ENCODE measurements around the gene FGF23.

DNA sequence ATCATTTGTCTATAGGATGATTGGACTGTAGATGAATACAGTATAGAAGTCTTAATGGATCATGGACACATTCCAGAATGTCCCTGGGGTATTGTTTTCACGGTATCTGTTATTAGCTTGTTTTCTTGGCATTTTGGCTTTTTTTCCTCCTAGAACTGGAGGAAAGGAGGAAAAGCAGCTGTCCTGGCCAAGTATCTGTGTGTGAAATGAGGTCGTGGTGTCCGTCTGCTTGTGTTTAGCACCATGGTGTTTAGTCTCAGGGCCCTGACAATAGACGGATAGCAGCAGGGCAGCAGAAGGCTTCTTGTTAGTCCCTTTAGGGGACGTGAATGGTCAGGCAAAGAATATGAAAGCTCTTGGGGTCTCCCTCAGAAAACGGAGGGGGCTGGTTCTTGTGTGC, 44.9 kb upstream of the FGF23 start:
- TF ChIP-seq, protein P1, sequence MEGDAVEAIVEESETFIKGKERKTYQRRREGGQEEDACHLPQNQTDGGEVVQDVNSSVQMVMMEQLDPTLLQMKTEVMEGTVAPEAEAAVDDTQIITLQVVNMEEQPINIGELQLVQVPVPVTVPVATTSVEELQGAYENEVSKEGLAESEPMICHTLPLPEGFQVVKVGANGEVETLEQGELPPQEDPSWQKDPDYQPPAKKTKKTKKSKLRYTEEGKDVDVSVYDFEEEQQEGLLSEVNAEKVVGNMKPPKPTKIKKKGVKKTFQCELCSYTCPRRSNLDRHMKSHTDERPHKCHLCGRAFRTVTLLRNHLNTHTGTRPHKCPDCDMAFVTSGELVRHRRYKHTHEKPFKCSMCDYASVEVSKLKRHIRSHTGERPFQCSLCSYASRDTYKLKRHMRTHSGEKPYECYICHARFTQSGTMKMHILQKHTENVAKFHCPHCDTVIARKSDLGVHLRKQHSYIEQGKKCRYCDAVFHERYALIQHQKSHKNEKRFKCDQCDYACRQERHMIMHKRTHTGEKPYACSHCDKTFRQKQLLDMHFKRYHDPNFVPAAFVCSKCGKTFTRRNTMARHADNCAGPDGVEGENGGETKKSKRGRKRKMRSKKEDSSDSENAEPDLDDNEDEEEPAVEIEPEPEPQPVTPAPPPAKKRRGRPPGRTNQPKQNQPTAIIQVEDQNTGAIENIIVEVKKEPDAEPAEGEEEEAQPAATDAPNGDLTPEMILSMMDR (IDR thresholded peaks at IDR 0.05) = no peak
- no peak for TF ChIP-seq POLR2A (IDR thresholded peaks at IDR 0.05)

All from body of pancreas (tissue), 4 donors.